ENCODE results near the gene UNK. TPM values are rescaled to one million over a fixed set of nuclear protein-coding genes. Genes with fewer than 3 reads are reported as not detected.

The UNK gene
- total and polyA plus RNA-seq, 2 of the 13 experiments (the other 11 are each of a cell fraction or from before 2014, with no cell fraction given), result 31.6 to 33.0 TPM

DNA sequence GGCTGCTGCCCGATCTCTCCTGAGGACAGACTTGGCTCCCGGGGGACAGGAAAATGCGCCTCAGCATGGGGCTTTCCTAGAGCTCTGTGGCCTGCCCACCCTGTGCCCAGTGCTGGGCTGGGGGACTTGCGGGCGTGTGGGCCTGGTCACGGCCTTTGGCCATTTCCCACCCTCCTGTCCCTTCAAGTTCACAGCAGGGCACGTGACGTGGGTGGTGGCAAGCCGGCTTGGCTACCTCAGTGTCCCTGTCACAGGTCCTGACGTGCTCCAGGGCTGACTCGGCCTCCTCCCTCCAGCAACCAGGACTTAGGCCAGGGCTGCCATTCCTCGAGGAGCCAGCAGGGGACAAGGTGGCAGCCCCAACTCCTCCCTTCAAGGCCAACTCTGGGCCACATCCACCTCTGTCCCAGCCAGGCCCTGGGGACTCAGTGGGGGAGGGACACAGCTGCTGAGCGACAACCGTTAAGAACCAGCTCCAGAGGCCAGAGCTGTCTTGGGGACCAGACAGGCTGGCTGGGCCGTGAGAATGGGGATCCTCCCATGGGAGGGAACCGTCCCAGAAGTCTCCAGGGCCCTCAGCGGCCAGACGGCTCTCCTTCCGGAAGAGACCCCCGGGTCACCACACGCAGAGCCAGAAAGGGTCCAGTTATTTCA, 60.6 kb downstream of the UNK start:
- peak overlapping the region; percentile 66 to 84 (median 66) for H3K4me3 ChIP-seq (replicated peaks in 1 of 3; ENCODE audit: insufficient read depth in 1 of 3, low read depth in 2 of 3, low read length in 3 of 3)
- TSS peak; percentile 69 for BruUV-seq (replicated peaks)
- H3K36me3 ChIP-seq (replicated peaks in 1 of 2; ENCODE audit: control insufficient read depth in 1 of 2, insufficient read depth in 2 of 2, low read length in 2 of 2), result peaks cover 5 to 22% of the 10 kb centered on the region in 2 experiments
- DNase-seq (ENCODE audit: low spot score) (peak; percentile 86), FAIRE-seq (peak; percentile 68), ATAC-seq (peak; percentile 65)
- peaks cover 70% of the 10 kb centered on the region for H3K4me1 ChIP-seq (ENCODE audit: insufficient read depth, low read length)
- no peaks in the 10 kb centered on the region for H3K27me3 ChIP-seq (ENCODE audit: control insufficient read depth in 1 of 2, insufficient read depth in 2 of 2, low read length in 2 of 2)
- no peak overlapping the region for H2AFZ ChIP-seq (ENCODE audit: low read length)
- ChIA-PET CTCF (ENCODE audit: low intra/inter-chr PET ratio, low total read pairs) (interaction anchor here (3.0 kb wide), 1 partner anchor 16 kb away, joined by 7 read pairs; no protein-coding TSS in a partner anchor), POLR2A (interaction anchor here (0.7 to 7.7 kb wide), 19 partner anchors 9 to 155 kb away, joined by 3 to 229 read pairs (median 14); partner anchors contain the start of genes CDK3, MRPL38, TRIM47 and TRIM65)
- no peaks in the 10 kb centered on the region for H3K79me2 ChIP-seq (ENCODE audit: insufficient read depth, low read length)
- H3K9me3 ChIP-seq (ENCODE audit: low read length), result no peaks in the 10 kb centered on the region
- H3K9ac ChIP-seq (ENCODE audit: insufficient read depth, low read depth, low read length), result peak overlapping the region; percentile 77
- intact Hi-C loops (cut with micrococcal nuclease; ENCODE audit: unreplicated experiment), result loop anchor here (2.0 kb wide), 1 partner anchor 66 kb away; a partner anchor contains a TSS
- in situ Hi-C loops (cut with HindIII; ENCODE audit: extremely low pct_ligation_motif_present, low pct_unique_long_range_greater_than_20kb), result no loop called here
- 0 out of 2 replicates have a peak, but pooled peaks cover 2% of the 10 kb centered on the region for H4K20me1 ChIP-seq (ENCODE audit: insufficient read depth, low read length)
- WGBS (ENCODE audit: low lambda C conversion rate), result 32% methylated on average over 17 of the region's 21 CpGs
- H3K4me2 ChIP-seq (ENCODE audit: low read depth, low read length), result peak overlapping the region; percentile 96
- H3K27ac ChIP-seq (ENCODE audit: extremely low read length, insufficient read depth, low read length), result peak overlapping the region; percentile 79
- TF ChIP-seq ZNF577 (CRISPR knock-in tag; IDR thresholded peaks at IDR 0.05; ENCODE audit: borderline replicate concordance, low read depth) (no peak), ZHX1 (CRISPR knock-in tag; IDR thresholded peaks at IDR 0.05; ENCODE audit: low read depth) (no peak), CHD4 (IDR thresholded peaks at IDR 0.05; ENCODE audit: borderline replicate concordance, low read length) (peak; percentile 56; the same call in 1 of the 2 replicates), CC2D1A (CRISPR knock-in tag; IDR thresholded peaks at IDR 0.05) (no peak), RFXAP (CRISPR knock-in tag; IDR thresholded peaks at IDR 0.05; ENCODE audit: borderline replicate concordance) (no peak), SRF (IDR thresholded peaks at IDR 0.05; ENCODE audit: low read depth, low read length) (no peak), ATAD3A (CRISPR knock-in tag; IDR thresholded peaks at IDR 0.05) (no peak), PRMT3 (CRISPR knock-in tag; IDR thresholded peaks at IDR 0.05; ENCODE audit: borderline replicate concordance, low read depth) (no peak), ZMAT3 (CRISPR knock-in tag; conservative IDR thresholded peaks at IDR 0.05) (no peak), PITX1 (CRISPR knock-in tag; IDR thresholded peaks at IDR 0.05) (peak; percentile 93), PRDM4 (CRISPR knock-in tag; IDR thresholded peaks at IDR 0.05; ENCODE audit: borderline replicate concordance) (no peak), SNRNP70 (IDR thresholded peaks at IDR 0.05; ENCODE audit: low read depth, low read length) (no peak), CENPT (CRISPR knock-in tag; IDR thresholded peaks at IDR 0.05; ENCODE audit: low read depth) (no peak)
- TF ChIP-seq, protein P1, sequence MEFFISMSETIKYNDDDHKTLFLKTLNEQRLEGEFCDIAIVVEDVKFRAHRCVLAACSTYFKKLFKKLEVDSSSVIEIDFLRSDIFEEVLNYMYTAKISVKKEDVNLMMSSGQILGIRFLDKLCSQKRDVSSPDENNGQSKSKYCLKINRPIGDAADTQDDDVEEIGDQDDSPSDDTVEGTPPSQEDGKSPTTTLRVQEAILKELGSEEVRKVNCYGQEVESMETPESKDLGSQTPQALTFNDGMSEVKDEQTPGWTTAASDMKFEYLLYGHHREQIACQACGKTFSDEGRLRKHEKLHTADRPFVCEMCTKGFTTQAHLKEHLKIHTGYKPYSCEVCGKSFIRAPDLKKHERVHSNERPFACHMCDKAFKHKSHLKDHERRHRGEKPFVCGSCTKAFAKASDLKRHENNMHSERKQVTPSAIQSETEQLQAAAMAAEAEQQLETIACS (CRISPR knock-in tag; IDR thresholded peaks at IDR 0.05), result no peak
- TF ChIP-seq, protein P2, sequence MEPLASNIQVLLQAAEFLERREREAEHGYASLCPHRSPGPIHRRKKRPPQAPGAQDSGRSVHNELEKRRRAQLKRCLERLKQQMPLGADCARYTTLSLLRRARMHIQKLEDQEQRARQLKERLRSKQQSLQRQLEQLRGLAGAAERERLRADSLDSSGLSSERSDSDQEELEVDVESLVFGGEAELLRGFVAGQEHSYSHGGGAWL (CRISPR knock-in tag; IDR thresholded peaks at IDR 0.05), result peak; percentile 81

Measured in HepG2 (cell line).